HK-2 (cell line): ENCODE measurements around the gene ELP1.
"Not testable (repeated sequence)": the region's sequence is repeated elsewhere in the genome, so short reads cannot be mapped to it uniquely, and the experiment has no call there.

Experiments
- DNase-seq: peaks from one replicate; pipeline ENCODE4 v3.0.0-alpha.2; 2018; ENCODE audit not compliant: unreplicated experiment

The ELP1 gene, protein sequence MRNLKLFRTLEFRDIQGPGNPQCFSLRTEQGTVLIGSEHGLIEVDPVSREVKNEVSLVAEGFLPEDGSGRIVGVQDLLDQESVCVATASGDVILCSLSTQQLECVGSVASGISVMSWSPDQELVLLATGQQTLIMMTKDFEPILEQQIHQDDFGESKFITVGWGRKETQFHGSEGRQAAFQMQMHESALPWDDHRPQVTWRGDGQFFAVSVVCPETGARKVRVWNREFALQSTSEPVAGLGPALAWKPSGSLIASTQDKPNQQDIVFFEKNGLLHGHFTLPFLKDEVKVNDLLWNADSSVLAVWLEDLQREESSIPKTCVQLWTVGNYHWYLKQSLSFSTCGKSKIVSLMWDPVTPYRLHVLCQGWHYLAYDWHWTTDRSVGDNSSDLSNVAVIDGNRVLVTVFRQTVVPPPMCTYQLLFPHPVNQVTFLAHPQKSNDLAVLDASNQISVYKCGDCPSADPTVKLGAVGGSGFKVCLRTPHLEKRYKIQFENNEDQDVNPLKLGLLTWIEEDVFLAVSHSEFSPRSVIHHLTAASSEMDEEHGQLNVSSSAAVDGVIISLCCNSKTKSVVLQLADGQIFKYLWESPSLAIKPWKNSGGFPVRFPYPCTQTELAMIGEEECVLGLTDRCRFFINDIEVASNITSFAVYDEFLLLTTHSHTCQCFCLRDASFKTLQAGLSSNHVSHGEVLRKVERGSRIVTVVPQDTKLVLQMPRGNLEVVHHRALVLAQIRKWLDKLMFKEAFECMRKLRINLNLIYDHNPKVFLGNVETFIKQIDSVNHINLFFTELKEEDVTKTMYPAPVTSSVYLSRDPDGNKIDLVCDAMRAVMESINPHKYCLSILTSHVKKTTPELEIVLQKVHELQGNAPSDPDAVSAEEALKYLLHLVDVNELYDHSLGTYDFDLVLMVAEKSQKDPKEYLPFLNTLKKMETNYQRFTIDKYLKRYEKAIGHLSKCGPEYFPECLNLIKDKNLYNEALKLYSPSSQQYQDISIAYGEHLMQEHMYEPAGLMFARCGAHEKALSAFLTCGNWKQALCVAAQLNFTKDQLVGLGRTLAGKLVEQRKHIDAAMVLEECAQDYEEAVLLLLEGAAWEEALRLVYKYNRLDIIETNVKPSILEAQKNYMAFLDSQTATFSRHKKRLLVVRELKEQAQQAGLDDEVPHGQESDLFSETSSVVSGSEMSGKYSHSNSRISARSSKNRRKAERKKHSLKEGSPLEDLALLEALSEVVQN (N-terminal part only)

DNA sequence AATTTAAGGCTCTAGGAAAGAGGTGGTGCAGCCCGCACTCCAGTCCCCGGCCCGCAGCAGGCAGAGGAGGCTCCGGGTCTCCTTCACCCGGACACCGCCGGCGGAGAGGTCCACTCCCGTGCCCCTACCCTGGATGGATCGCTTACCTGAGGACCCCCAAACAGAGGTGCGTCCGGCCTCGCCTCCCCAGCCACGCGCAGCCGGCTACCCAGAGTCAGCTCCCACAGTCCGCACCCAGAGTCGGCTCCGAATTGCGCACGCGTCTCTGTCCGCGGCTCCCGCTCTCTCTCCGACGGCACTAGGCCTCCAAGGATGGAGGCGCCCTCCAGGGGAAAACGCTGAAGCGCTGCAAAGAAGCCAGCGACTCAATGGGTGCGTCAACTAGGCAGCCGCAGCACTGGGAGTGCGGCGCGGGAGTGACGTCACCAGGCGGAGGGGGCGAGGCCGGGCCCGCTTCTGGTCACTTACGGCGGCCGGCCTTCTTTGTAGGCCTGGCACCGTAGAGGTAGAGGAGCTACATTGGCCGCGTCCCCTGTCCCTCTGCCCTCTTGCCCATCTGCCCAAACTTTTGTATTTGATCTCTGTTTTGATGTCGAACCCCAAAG is at the start of gene ELP1:
TSS of gene ELP1 (minus strand) at position 407 of the 605 bp plus-strand sequence. CDS start 2,978 bp downstream, outside the sequence.
- DNase-seq, result peak; percentile 92

DNA sequence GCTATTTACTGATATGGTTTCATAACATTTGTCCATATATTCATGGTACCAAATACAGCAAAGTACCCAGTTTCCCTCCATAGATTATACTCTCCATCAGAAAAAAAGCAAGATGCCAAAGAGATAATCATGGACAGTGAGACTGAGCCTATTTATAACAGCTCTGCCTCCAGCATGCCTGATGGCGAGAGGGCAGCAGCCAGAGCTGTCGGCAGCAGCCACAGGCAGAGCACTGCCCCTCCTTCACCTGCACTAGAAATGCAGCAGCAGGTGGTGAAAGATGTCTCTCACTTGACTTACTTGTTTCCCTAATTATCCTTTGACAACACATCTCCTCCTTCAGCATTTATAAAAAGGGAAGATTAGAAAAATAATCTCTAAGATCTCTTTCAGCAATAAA is 47.0 kb upstream of the ELP1 start:
- DNase-seq, result no peak

DNA sequence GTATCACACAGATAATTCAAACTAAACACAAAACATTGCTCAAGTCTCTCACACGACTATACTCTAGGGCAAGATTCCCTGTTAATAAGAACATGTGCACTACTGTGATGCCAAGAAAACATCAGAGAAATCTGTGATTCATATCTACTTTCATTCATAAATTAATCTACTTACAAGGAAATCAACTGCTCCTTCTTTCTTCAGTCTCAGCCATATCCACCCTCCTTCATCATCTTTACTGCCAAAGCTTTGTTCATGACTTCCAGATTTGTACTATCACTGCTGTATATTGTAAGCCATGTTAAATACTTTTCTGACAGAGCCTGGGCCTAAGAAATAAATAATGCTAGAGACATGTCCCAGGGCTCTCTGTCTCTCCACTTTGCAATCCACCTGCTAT is 44.3 kb upstream of the ELP1 start:
- no peak for DNase-seq

DNA sequence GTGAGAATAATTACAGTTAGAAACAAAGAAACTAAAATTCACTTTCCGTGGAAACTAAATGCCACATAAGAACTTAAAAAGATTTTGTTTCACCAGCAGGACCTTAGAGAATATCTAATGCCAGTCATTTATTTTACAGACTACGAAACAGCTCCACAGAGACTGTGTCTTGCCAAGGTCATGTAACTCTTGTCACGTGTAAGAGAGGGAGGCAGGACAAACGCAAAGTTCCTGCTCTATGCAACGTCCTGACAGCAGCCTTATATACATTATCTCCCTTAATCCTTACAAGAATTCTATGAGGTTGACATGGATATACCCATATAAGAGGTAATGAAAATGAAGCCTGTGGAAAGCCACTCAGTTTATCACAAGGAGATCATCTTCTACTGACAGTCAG is 40.0 kb upstream of the ELP1 start:
- no peak for DNase-seq

DNA sequence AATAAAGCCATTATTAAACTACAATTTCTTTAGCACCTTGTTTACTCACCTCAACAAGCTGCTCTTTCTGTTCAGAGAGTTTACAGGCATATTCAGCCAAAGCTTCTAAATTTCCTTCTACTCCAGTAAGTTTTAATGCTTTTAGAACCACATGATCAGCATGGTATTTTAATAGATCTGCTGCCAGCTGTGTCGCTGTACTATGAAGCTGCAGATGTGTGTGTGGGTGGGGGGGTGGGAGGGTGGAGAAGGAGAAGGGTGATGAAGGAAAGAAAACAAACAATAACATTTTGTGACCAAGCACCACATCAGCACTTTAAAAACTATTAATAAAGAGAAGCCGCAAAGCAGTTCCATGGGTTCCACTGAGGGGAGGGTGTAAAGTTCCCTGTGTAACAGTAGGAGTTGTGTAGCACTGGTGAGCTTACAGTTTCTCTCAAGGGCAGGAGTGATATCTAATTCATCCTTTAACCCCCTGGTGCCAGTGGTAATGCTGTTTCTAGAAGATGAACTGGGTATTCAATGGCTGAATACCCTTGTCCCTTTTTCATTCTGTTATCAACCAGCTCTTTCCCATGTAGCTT is 38.8 kb upstream of the ELP1 start:
- no peak for DNase-seq

DNA sequence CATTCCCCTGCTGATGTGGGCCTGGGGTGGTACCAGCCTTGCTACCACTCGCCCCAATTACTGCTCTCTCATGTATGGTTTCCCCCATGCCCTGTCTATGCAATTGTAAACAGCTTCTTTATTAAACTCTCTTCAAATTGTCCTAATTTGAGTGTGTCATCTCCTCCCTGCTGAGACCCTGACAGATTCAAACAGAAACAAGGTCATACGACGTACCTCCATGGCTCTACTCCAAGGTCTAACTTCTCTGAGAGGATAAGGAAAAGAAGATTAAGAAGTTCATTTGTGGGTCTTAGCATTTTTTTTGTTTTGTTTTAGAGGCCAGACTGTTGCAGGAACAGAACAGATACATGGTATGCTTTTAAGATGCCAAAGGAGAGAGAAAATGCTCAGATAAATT is 38.3 kb upstream of the ELP1 start:
- no peak for DNase-seq

DNA sequence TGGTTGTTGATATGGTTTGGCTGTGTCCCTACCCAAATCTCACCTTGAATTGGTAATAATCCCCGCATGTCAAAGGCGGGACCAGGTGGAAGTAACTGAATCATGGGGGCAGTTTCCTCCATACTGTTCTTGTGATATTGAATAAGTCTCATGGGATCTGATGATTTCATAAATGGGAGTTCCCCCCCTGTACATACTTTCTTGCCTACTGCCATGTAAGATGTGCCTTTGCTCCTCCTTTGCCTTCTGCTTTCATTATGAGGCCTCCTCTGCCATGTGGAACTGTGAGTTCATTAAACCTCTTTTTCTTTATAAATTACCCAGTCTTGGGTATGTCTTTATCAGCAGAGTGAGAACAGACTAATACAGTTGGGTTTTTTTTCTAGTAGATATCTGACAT is 37.5 kb upstream of the ELP1 start:
- not testable (repeated sequence) for DNase-seq

DNA sequence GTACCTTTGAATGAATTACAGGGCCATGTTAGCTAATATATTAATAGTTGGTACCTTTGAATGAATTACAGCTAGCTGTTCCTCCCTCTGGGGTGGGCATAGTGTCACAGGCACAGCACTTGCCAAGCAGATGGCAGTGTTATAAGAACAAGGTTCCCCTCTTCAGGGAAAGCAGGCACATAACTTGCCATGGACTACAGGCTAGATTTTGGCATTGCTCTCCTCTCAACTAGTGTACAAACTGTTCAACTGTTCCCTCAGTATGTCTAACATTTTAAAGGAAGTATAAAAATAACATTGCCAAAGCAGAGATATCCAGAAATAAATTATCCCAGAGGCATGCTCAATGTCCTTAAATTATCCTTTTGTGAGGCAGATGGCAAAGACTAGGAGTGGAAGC is 34.0 kb upstream of the ELP1 start:
- no peak for DNase-seq

DNA sequence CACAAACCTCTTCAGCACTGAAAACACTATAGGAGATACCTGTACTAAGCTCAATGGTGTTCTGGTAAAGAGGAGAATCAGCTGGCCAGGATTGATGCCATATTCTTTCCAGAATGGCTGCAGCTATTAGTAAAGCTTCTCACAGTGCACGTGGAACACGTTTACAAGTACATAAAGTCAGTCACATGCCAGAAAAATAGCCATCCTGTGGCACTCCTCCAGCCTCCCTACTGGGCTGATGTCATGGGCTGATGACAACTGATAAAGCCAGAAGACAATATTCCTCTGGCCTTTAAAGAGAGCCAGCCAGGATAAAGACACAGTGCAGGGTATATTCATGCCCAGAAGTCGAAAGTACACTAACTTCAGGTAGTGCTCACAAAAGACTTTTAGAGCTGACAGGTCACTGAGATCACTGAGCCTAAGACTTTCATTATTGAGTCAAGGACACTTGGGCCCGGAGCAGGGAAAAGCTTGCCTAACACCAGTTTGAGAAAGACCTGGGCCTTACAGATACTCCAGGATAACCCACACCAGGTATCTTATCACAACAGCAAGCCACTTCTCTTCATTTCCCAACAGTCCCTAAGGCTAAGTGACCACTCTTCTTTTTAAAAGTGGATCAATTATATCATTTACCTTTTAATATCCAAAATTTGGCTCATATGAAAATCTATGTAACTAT is 29.7 kb upstream of the ELP1 start:
- no peak for DNase-seq

DNA sequence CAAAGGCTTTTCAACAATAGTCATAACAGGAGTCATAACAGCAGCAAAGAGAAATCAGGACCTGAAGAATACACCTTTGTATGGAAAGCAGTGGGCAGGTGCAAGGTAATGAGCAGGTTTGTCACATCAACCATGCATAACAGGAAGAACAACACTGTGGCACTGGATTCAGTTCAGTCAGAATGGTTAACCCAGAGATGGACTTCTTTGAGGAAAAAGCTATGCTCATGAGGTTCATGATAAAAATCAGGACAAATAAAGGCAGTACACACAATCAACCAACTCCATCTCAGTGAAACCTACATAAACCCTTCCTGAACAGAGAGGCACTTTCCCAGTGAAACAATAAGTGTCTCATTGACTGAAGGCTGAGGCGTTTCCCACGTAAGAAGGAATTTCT is 27.2 kb upstream of the ELP1 start:
- no peak for DNase-seq

DNA sequence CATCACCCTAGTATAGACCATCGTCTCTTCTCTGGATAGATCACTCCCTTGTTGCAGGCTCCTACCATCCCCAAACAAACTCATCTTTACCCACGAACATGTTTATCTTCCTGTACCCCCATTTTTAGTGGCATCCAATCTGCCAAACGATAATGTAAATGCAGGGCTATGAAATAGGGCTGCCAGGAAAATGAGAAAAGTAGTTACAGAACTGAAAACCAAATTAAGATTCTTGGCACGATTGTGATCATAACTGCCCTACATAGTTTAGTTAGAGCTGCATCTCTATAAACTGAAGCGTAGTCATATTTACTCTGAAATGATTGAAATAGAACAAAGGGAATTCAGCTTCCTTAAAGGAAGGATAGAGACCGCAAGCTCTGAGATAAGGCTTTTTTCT is 26.4 kb upstream of the ELP1 start:
- DNase-seq, result no peak

DNA sequence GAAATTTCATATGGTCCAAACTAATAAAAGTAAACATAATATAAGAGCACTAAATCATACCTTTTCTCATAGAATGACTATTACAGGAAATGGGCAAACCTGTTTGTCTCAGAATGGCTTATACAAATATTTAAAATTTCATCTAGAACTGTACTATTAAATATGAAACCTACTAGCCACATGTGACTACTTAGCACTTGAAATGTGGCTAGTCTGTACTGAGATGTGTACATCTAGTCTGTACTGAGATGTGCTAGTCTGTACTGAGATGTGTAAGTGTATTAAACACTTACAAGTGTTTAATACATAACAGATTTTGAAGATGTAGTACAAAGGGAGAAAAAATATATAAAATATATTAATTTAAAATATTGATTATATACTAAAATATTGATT is 22.7 kb upstream of the ELP1 start:
- no peak for DNase-seq

DNA sequence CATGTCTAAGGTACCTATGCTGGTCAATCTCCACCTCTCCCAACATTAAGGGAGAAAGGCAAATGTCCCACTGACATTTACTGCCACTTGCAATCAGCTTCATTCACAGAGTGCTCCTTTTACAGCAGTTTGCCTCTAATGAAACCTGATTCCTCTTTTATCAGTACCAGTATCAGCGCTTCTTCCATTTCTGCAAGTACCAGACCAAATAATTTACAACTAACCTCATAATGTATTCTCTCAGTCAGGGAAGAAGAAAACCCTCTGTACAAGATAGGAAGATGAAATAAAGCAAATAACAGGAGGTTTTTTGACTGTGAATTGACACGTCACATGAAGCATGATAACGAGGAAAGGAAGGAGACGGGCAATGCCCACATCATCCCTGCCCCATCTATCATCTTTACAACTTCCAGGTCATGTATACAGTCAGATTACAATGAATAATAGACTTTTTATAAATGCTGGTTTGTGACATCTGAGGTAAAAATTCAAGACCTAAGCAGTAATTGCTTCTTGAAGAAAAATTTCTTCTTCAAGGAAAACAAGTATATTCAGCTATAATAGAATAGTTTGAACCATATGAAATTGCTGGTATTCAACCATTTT is 22.2 kb upstream of the ELP1 start:
- DNase-seq, result no peak

DNA sequence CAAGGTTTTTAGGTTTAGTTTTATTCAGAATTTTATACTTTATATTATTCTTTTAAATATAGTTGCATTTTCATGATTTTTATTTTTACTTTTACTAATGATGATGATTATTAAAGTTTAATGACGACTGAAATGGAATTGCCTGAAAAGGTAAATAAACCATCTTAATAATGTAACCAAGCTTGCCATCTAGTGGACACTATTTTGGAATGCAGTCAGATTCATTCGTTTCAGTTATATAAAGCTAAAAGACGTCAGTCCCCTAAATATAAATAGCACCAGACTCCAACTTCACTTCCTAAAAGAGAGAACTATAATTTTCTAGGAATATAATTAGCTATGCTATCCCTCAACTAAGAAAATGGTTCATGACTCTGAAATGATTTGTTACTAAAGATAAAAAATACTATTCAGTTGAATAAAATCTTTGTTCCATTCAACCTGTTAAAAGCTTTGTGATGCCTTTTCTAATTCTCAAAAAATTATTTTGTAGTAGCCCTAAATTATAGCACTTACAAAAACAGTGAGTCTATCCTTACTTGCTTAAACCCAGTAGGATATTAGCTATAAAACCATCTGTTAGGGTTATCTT is 20.2 kb upstream of the ELP1 start:
- DNase-seq, result no peak

DNA sequence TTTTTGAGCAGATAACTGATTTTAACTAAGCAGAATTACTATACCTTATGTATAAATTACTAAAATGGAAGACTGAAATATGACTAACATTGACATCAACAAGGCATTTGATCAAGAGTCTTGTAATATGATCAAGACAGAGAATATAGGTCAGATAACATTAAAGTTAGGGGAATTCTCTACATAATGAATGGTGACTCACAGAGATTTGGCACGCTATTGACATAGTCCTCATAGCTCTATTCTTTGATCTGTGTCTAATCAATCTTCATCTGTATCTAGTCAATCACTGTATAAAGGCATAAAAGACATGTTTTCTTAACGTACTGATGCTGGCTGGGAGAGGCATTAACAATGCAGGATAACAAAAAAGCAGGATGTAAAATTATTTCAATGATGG is 17.7 kb upstream of the ELP1 start:
- no peak for DNase-seq

DNA sequence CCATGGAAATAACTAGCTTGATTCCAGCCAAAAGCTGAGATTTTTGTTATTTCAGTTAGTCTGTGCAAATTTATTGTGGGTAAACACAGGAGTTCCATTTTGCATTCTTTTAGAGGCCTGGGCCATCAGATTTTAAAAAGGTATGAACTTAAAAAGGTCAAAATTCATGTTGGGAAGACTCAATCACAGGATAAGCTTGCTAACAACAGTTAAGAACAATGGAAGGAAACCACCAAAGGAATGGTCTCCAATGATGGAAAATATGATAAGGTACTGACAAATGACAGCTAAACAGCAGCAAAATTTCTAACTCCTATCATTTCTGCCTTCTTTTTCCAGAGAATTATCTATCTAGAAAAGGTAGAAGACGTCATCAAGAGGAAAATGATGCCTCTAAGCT is 16.2 kb upstream of the ELP1 start:
- DNase-seq, result no peak

DNA sequence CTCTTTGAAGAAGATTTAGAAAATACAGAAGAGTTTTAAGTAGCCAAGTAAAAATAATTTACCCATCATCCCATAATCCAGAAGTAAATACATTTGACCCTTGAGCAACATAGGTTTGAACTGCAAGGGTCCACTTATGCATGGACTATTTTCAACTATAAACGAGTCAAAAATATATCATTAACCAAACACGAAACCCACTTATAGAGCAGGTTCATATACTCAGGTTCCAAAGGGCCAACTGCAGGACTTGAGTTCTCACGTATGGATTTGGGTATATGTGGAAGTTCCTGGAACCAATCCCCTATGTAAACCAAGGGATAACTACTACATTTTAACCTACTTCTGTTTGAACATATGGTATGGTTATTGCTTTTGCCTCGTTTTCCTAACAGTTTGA is 6.1 kb upstream of the ELP1 start:
- DNase-seq, result no peak

DNA sequence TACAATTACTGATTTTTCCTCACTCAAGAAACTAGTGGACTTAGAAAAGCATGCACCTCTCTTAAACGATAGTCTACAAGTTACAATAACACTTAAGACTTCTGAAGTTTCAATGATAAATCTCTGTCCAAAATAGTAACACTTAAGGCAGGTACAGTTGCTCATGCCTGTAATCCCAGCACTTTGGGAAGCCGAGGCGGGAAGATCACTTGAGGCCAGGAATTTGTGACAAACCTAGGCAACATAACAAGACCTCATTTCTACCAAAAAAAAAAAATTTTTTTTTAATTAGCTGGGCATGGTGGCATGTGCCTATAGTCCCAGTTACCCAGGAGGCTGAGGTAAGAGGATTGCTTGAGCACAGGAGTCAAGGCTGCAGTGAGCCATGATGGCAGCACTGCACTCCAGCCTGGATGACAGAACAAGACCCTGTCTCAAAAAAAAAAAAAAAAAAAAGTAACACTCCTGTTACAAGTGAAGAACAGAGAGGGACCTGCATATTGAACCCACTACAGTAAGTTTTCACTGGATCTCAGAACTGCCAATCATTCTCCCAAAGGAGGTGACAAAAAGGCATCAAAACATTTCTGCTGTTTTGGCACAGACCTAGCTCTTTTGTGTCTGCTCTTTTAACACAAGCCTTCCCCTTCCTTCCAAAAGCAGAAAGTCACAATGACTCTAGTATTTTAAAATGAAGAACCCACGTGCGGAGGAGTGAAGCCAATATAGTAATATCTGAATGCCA is 3.8 kb upstream of the ELP1 start:
- DNase-seq, result no peak

DNA sequence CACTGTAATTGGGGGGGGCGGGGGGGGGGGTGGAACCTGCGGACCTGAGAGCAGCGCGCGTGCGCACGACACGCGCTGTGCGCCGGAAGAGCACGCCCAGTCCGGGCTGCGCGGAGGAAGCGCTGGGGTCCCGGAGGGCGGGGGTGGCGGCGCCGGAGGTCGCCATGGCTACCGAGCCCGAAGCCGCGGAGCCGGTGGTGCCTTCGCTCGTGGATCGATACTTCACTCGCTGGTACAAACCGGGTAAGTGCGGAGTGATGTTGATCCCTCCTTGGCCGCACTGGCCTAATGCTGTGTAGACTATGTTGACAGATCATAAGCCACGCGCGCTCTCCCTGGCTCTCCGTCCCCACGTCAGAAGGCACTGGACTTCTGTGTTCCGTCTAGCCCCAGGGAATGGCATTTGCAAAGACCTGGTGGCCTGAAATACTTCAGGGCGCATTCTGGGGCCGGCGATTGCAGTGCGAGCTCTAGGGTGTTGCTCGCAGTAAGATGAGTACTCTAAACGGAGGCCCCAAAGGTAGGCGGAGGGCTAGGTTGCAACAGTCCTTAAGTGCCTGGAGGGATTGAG is 484 bp upstream of the ELP1 start, which contains the start of gene ABITRAM:
TSS of gene ABITRAM (plus strand) at position 78 of the 571 bp plus-strand sequence. CDS start at position 165, 87 bp downstream.
- DNase-seq, result no peak
